GM10248 (cell line): ENCODE results near the gene TOR3A.

Experiments
- CTCF ChIA-PET: fragments of 300-600 bp; sonication (Branson Sonifier 250); formaldehyde crosslinking; extraction: SDS; loops from one replicate; lab custom pipeline; 2021; ENCODE audit warnings: antibody characterized with exemption; lab: Yijun Ruan, JAX
- POLR2A ChIA-PET: fragments of 350-650 bp; sonication (Branson Sonifier 250); formaldehyde crosslinking; extraction: SDS; loops from one replicate; lab custom pipeline; 2020; ENCODE audit warnings: antibody characterized with exemption; lab: Yijun Ruan, JAX
- DNase-seq: peaks from one replicate; pipeline ENCODE4 v3.0.0; 2012; ENCODE audit errors: extremely low spot score
- TF ChIP-seq, protein P1 (sequence below): IDR thresholded peaks from 2 replicates; pipeline ENCODE4 v1.5.1; 2012; ENCODE audit warnings: mild to moderate bottlenecking, low read depth; ENCODE audit errors: extremely low read depth, missing control alignments, control extremely low read depth

Gene TOR3A

DNA sequence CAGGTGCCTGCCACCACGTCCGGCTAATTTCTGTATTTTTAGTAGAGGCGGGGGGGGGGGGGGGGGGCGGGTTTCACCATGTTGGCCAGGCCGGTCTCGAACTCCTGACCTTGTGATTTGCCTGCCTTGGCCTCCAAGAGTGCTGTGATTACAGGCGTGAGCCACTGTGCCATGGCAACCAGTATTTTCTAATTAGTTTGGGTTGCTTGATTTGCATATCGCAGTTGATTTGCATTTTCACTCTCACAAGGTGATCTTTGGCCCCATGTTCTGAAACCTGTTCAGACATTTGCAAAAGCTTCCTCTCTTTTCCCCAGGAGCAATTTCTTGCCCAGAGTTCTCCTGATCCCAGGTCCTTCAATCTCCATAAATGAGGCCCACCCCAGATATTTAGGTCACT lies 1.7 kb downstream of the TOR3A start:
- ChIA-PET CTCF (interaction anchor here (1.3 to 8.1 kb wide), 6 partner anchors 38 to 731 kb away, joined by 3 to 89 read pairs (median 8); partner anchors contain the start of gene SOAT1), POLR2A (interaction anchor here (1.1 kb wide), 1 partner anchor 10 kb away, joined by 3 read pairs; no protein-coding TSS in a partner anchor)
- no peak for DNase-seq
- TF ChIP-seq, protein P1, sequence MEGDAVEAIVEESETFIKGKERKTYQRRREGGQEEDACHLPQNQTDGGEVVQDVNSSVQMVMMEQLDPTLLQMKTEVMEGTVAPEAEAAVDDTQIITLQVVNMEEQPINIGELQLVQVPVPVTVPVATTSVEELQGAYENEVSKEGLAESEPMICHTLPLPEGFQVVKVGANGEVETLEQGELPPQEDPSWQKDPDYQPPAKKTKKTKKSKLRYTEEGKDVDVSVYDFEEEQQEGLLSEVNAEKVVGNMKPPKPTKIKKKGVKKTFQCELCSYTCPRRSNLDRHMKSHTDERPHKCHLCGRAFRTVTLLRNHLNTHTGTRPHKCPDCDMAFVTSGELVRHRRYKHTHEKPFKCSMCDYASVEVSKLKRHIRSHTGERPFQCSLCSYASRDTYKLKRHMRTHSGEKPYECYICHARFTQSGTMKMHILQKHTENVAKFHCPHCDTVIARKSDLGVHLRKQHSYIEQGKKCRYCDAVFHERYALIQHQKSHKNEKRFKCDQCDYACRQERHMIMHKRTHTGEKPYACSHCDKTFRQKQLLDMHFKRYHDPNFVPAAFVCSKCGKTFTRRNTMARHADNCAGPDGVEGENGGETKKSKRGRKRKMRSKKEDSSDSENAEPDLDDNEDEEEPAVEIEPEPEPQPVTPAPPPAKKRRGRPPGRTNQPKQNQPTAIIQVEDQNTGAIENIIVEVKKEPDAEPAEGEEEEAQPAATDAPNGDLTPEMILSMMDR, result no peak

DNA sequence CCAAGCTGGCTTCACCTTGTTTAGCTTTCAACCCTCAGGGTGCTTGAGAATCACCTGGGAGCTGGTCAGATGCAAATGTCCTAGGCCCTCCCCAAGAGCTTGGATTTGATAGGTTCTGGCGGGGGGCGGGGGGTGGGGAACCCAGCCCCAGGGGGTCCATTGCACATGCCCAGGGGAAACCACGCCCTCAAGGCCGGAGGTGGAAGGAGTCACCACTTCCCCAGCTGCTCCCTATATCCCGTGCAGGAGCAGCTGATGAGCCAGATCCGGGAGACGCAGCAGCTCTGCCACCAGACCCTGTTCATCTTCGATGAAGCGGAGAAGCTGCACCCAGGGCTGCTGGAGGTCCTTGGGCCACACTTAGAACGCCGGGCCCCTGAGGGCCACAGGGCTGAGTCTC lies 5.8 kb downstream of the TOR3A start:
- CTCF ChIA-PET, result interaction anchor here (1.0 to 2.9 kb wide), 9 partner anchors 7 to 728 kb away, joined by 3 to 7 read pairs (median 5); no protein-coding TSS in a partner anchor
- TF ChIP-seq, protein P1, result no peak
- DNase-seq, result no peak
- POLR2A ChIA-PET, result no interaction called here

DNA sequence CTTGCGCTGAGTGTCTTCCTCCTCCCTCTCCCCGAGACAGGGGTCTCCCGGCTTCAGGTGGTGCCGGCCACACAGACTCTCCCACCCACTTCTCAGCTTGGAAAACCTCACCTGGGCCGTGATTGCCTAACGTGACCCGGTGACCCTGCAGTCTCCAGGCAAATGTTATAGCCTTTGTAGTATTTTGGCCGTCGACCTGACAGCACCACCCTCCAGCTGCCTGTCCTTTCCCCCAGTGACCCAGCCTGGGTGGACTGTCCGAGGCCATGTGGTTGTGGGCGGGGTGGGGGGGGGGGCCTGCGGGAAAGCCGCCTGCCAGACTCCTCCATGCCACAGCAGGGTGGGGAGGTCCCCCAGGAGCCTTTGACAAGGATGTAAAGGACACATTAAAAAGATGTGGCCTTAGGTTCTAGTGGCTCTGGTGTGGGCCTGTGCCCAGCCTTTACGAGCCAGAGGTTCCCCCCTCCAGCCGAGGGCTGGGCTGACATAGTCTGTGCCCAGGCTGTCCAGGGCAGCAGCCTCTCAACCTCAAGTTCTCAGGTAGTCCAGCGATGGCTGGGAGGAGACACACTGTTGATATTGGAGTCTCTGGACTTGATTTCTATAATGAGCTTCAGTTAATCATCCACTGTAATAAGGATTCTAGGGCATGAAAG lies 8.1 kb downstream of the TOR3A start:
- TF ChIP-seq, protein P1, result no peak
- DNase-seq, result no peak
- POLR2A ChIA-PET, result no interaction called here
- CTCF ChIA-PET, result interaction anchor here (1.7 to 2.3 kb wide), 2 partner anchors 10 to 16 kb away, joined by 5 to 7 read pairs; no protein-coding TSS in a partner anchor

DNA sequence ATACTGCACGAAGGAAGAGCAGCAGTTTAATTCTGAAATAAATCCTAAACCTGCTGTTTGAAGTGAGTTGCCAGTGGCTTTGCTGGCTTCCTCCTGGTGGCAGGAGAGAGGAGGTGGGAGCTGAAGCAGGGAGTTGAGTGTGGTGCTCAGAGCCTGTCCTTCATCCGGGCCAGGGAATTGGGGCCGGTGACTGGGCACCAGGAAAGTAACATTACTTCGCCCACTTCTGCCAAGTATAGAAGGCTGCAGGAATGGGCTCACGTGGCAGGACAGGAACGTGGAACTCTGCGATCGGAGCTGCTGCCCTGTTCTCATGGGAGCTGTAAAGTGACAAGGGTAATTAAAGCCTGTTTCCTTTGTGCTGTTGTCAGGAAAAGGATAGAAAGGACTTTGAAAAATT lies 8.7 kb downstream of the TOR3A start:
- TF ChIP-seq, protein P1, result no peak
- POLR2A ChIA-PET, result no interaction called here
- CTCF ChIA-PET, result no interaction called here
- DNase-seq, result no peak

DNA sequence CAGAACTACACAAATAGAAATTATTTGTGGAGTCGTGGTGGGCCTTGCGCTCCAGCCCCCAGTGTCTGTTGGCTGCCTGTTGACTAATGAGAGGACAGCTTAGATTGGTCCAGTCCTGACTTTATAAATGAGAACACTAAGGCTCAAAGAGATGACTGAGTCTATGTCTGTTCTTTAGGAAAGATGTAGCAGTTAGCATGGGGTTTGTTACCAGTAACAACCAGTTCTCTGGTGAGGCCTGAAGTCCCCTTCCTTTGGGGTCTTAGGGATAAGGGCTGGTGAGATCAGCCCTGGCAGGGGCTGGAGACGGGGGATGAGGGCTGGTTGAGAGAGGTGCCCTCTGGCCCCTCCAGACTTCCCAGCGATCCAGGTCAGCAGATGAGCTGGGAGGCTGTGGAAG lies 9.1 kb downstream of the TOR3A start:
- no peak for DNase-seq
- TF ChIP-seq, protein P1, result no peak
- CTCF ChIA-PET, result interaction anchor here (1.7 to 2.2 kb wide), 2 partner anchors 12 to 30 kb away, joined by 4 to 8 read pairs; no protein-coding TSS in a partner anchor
- POLR2A ChIA-PET, result no interaction called here

DNA sequence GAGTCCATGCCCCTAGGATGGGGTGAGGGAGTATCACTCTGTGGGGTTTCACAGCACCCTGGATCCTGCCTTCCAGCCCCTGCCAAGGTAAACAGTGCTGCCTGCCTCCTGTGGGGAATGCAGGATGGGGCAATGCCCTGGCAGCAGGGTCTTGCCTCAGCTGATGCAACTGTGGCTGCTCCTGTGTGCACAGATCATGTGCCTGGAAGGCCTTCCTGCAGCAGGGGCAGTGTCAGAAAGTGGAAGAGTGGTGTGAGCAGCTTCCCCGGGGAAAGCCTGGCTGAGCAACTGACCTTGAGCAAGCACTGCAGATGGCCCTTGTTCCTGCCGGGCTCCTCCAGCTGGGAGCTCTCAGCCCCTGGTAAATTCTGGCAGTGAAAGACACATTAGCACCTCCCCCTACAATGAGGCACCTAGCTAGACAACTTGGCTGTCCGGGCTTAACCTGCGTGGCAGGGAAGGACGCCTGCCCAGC lies 9.9 kb downstream of the TOR3A start:
- ChIA-PET CTCF (interaction anchor here (1.7 to 2.2 kb wide), 2 partner anchors 13 to 29 kb away, joined by 4 to 8 read pairs; no protein-coding TSS in a partner anchor), POLR2A (interaction anchor here (1.0 kb wide), 1 partner anchor 10 kb away, joined by 3 read pairs; the partner anchor contains the start of gene TOR3A)
- TF ChIP-seq, protein P1, result no peak
- DNase-seq, result no peak
